CD4-positive, alpha-beta T cell treated with Interleukin-2 at 100 ng/mL for 4 hours (primary cell): ENCODE measurements around the gene SH2B2.
A peak's percentile ranks its signal among the peaks of the same experiment; 100 is the strongest.
"Not testable (repeated sequence)": the region's sequence is repeated elsewhere in the genome, so short reads cannot be mapped to it uniquely, and the experiment has no call there.

Experiments
- DNase-seq: peaks from one replicate; pipeline ENCODE4 v3.0.0-alpha.2; 2020; ENCODE audit warnings: low spot score

Gene SH2B2

GRCh38 chr7:102306916-102307677, 20.4 kb downstream of the SH2B2 start:
- DNase-seq = peak; percentile 23

- DNase-seq = no peak
These were observed 23.7 kb downstream of the SH2B2 start for GRCh38 chr7:102310414-102310815.

GRCh38 chr7:102312317-102312716, 25.6 kb downstream of the SH2B2 start:
- no peak for DNase-seq

GRCh38 chr7:102313997-102314780, 27.5 kb downstream of the SH2B2 start:
- no peak for DNase-seq

GRCh38 chr7:102317231-102318059, 30.8 kb downstream of the SH2B2 start:
- no peak for DNase-seq

- DNase-seq = no peak
These were observed 31.9 kb downstream of the SH2B2 start for GRCh38 chr7:102318482-102318971.

GRCh38 chr7:102319671-102320070, 33.0 kb downstream of the SH2B2 start:
- DNase-seq = no peak

- DNase-seq = no peak
These were observed 33.5 kb downstream of the SH2B2 start for GRCh38 chr7:102320181-102320580.

- no peak for DNase-seq
These were observed 34.1 kb downstream of the SH2B2 start for GRCh38 chr7:102320601-102321350.

- no peak for DNase-seq
These were observed 34.9 kb downstream of the SH2B2 start for GRCh38 chr7:102321351-102322201.

GRCh38 chr7:102322202-102322715, 35.6 kb downstream of the SH2B2 start:
- no peak for DNase-seq

- DNase-seq = no peak
These were observed 37.2 kb downstream of the SH2B2 start for GRCh38 chr7:102323914-102324195.

- not testable (repeated sequence) for DNase-seq
These were observed 38.4 kb downstream of the SH2B2 start for GRCh38 chr7:102325106-102325505.

- no peak for DNase-seq
These were observed 39.7 kb downstream of the SH2B2 start for GRCh38 chr7:102326157-102326889.

GRCh38 chr7:102327183-102327582, 40.5 kb downstream of the SH2B2 start:
- DNase-seq = not testable (repeated sequence)

- DNase-seq = not testable (repeated sequence)
These were observed 42.2 kb downstream of the SH2B2 start for GRCh38 chr7:102328863-102329262.

- not testable (repeated sequence) for DNase-seq
These were observed 42.7 kb downstream of the SH2B2 start for GRCh38 chr7:102329366-102329765.

- DNase-seq = not testable (repeated sequence)
These were observed 44.2 kb downstream of the SH2B2 start for GRCh38 chr7:102330666-102331460.

GRCh38 chr7:102335574-102335973, 48.9 kb downstream of the SH2B2 start:
- not testable (repeated sequence) for DNase-seq
